ENCODE data around the gene CCDC50. TPM values are rescaled to one million over a fixed set of nuclear protein-coding genes. Genes with fewer than 3 reads are reported as not detected.
A peak's percentile ranks its signal among the peaks of the same experiment; 100 is the strongest.

CCDC50 gene
- total RNA-seq, 1 donor from 2014 or later, result 57.7 TPM

GRCh38 chr3:191321019-191321767, 8.0 kb upstream of the CCDC50 start:
- no peak for FAIRE-seq
- H3K36me3 ChIP-seq (ENCODE audit: control insufficient read depth, insufficient read depth, low read length), result no peaks in the 10 kb centered on the region
- TF ChIP-seq CTCF (IDR thresholded peaks at IDR 0.05; ENCODE audit: insufficient read depth, low read length, severe bottlenecking), result no peak

GRCh38 chr3:191324936-191325335, 4.3 kb upstream of the CCDC50 start:
- no peaks in the 10 kb centered on the region for H3K36me3 ChIP-seq (ENCODE audit: control insufficient read depth, insufficient read depth, low read length)
- no peak for TF ChIP-seq CTCF (IDR thresholded peaks at IDR 0.05; ENCODE audit: insufficient read depth, low read length, severe bottlenecking)
- no peaks in the 10 kb centered on the region for H3K27me3 ChIP-seq (ENCODE audit: control insufficient read depth, insufficient read depth, low read length)
- H3K4me3 ChIP-seq (ENCODE audit: low read depth, low read length), result no peak overlapping the region
- peak; percentile 64 for DNase-seq (ENCODE audit: low read depth)
- FAIRE-seq, result no peak

More at GRCh38 chr3:191321019-191321767, 8.0 kb upstream of the CCDC50 start:
- no peak for DNase-seq (ENCODE audit: low read depth)
- Histone ChIP-seq H3K4me3 (ENCODE audit: low read depth, low read length) (no peak overlapping the region), H3K27me3 (ENCODE audit: control insufficient read depth, insufficient read depth, low read length) (no peaks in the 10 kb centered on the region)

- H3K4me3 ChIP-seq (ENCODE audit: low read depth, low read length), result no peak overlapping the region
- TF ChIP-seq CTCF (IDR thresholded peaks at IDR 0.05; ENCODE audit: insufficient read depth, low read length, severe bottlenecking), result no peak
- H3K27me3 ChIP-seq (ENCODE audit: control insufficient read depth, insufficient read depth, low read length), result no peaks in the 10 kb centered on the region
- DNase-seq (ENCODE audit: low read depth) (no peak), FAIRE-seq (no peak)
- no peaks in the 10 kb centered on the region for H3K36me3 ChIP-seq (ENCODE audit: control insufficient read depth, insufficient read depth, low read length)
Observed at GRCh38 chr3:191327526-191327925, 1.7 kb upstream of the CCDC50 start.

GRCh38 chr3:191328383-191328961, 722 bp upstream of the CCDC50 start:
- no peaks in the 10 kb centered on the region for H3K27me3 ChIP-seq (ENCODE audit: control insufficient read depth, insufficient read depth, low read length)
- H3K36me3 ChIP-seq (ENCODE audit: control insufficient read depth, insufficient read depth, low read length), result no peaks in the 10 kb centered on the region
- no peak for TF ChIP-seq CTCF (IDR thresholded peaks at IDR 0.05; ENCODE audit: insufficient read depth, low read length, severe bottlenecking)
- DNase-seq (ENCODE audit: low read depth) (peak; percentile 47), FAIRE-seq (no peak)
- H3K4me3 ChIP-seq (ENCODE audit: low read depth, low read length), result peak overlapping the region; percentile 82

- H3K27me3 ChIP-seq (ENCODE audit: control insufficient read depth, insufficient read depth, low read length), result no peaks in the 10 kb centered on the region
- TF ChIP-seq CTCF (IDR thresholded peaks at IDR 0.05; ENCODE audit: insufficient read depth, low read length, severe bottlenecking), result no peak
- no peaks in the 10 kb centered on the region for H3K36me3 ChIP-seq (ENCODE audit: control insufficient read depth, insufficient read depth, low read length)
- DNase-seq (ENCODE audit: low read depth) (peak; percentile 42), FAIRE-seq (no peak)
- H3K4me3 ChIP-seq (ENCODE audit: low read depth, low read length), result peak within 1 kb of the TSS; percentile 82
Observed at GRCh38 chr3:191329654-191330529, 698 bp downstream of the CCDC50 start, which contains the start of gene UTS2B. UTS2B (minus strand) TSS chr3:191330526; CDS start chr3:191282189, 48,337 bp downstream.

Data from bronchial epithelial cell (primary cell).